ENCODE results near the gene FBXO34.
A peak's percentile ranks its signal among the peaks of the same experiment; 100 is the strongest.

Gene FBXO34

GRCh38 chr14:55323910-55324309 lies 52.7 kb downstream of the FBXO34 start:
- Histone ChIP-seq H2BK5ac (ENCODE audit: low read depth, low read length, poor library complexity) (no peak overlapping the region), H4K8ac (ENCODE audit: low read depth, low read length) (no peak overlapping the region), H2BK12ac (ENCODE audit: low read length) (no peak overlapping the region), H3K14ac (ENCODE audit: low read length) (no peak overlapping the region), H3K4ac (ENCODE audit: low read depth, low read length) (no peak overlapping the region), H2BK120ac (ENCODE audit: insufficient read depth, low read length, poor library complexity) (no peak overlapping the region), H2AFZ (ENCODE audit: insufficient read depth, low read length, poor library complexity) (no peak overlapping the region), H3K9me3 (ENCODE audit: insufficient read depth, low read depth, low read length) (no peaks in the 10 kb centered on the region), H3K9ac (ENCODE audit: low read length) (no peak overlapping the region), H4K12ac (ENCODE audit: low read depth, low read length) (no peak overlapping the region), H3K18ac (ENCODE audit: low read length) (no peak overlapping the region), H3K79me1 (ENCODE audit: low read length) (no peaks in the 10 kb centered on the region), H3K4me2 (ENCODE audit: low read length) (no peak overlapping the region), H3K27ac (ENCODE audit: low read depth, low read length) (no peak overlapping the region), H3K23ac (ENCODE audit: low read length) (no peak overlapping the region), H2AK5ac (ENCODE audit: low read length) (no peak overlapping the region), H3K27me3 (ENCODE audit: insufficient read depth, low read length) (no peaks in the 10 kb centered on the region), H4K91ac (ENCODE audit: low read depth, low read length) (no peak overlapping the region), H3K36me3 (ENCODE audit: control insufficient read depth in 1 of 2, insufficient read depth in 2 of 2, low read length in 2 of 2) (peaks cover 0 to 2% of the 10 kb centered on the region in 2 experiments), H3K4me3 (ENCODE audit: low read depth, low read length) (no peak overlapping the region), H3K4me1 (ENCODE audit: control insufficient read depth in 1 of 2, insufficient read depth in 2 of 2, low read length in 2 of 2) (no peaks in the 10 kb centered on the region), H3K79me2 (ENCODE audit: control insufficient read depth, insufficient read depth, low read length, poor library complexity) (no peaks in the 10 kb centered on the region)
- DNase-seq, result no peak

DNA sequence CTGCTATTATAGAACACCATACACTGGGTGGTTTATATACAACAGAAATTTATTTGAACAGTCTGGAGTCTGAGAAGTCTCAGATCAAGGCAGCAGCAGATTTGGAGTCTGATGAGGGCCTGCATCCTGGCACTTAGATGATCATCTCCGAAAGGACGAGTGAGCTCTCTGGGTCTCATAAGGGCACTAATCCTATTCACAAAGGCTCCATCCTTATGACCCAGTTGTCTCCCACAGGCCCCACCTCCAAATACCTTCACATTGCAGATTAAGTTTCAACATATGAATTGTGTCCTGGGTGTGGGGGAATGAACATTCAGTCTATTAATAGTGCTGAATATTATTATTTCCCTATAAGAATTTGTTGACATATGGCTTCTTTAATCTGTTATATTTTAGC lies 53.6 kb downstream of the FBXO34 start:
- peaks cover 0 to 2% of the 10 kb centered on the region in 2 experiments for H3K36me3 ChIP-seq (ENCODE audit: control insufficient read depth in 1 of 2, insufficient read depth in 2 of 2, low read length in 2 of 2)
- H3K27ac ChIP-seq (ENCODE audit: low read depth, low read length), result no peak overlapping the region
- H4K91ac ChIP-seq (ENCODE audit: low read depth, low read length), result no peak overlapping the region
- DNase-seq, result no peak
- H3K4me2 ChIP-seq (ENCODE audit: low read length), result no peak overlapping the region
- H4K12ac ChIP-seq (ENCODE audit: low read depth, low read length), result no peak overlapping the region
- no peak overlapping the region for H3K23ac ChIP-seq (ENCODE audit: low read length)
- no peak overlapping the region for H2AK5ac ChIP-seq (ENCODE audit: low read length)
- no peak overlapping the region for H2BK5ac ChIP-seq (ENCODE audit: low read depth, low read length, poor library complexity)
- no peaks in the 10 kb centered on the region for H3K79me1 ChIP-seq (ENCODE audit: low read length)
- no peaks in the 10 kb centered on the region for H3K4me1 ChIP-seq (ENCODE audit: control insufficient read depth in 1 of 2, insufficient read depth in 2 of 2, low read length in 2 of 2)
- H3K18ac ChIP-seq (ENCODE audit: low read length), result no peak overlapping the region
- no peak overlapping the region for H4K8ac ChIP-seq (ENCODE audit: low read depth, low read length)
- H3K27me3 ChIP-seq (ENCODE audit: insufficient read depth, low read length), result no peaks in the 10 kb centered on the region
- H3K9me3 ChIP-seq (ENCODE audit: insufficient read depth, low read depth, low read length), result no peaks in the 10 kb centered on the region
- no CpG with 5 or more reads among the region's 2 CpGs for WGBS (ENCODE audit: extremely low coverage, insufficient coverage, insufficient read length)
- no peaks in the 10 kb centered on the region for H3K79me2 ChIP-seq (ENCODE audit: control insufficient read depth, insufficient read depth, low read length, poor library complexity)
- H2BK120ac ChIP-seq (ENCODE audit: insufficient read depth, low read length, poor library complexity), result no peak overlapping the region
- H3K14ac ChIP-seq (ENCODE audit: low read length), result no peak overlapping the region
- no peak overlapping the region for H2BK12ac ChIP-seq (ENCODE audit: low read length)
- H3K4me3 ChIP-seq (ENCODE audit: low read depth, low read length), result no peak overlapping the region
- H3K9ac ChIP-seq (ENCODE audit: low read length), result no peak overlapping the region
- peak overlapping the region; percentile 62 for H3K4ac ChIP-seq (ENCODE audit: low read depth, low read length)
- no peak overlapping the region for H2AFZ ChIP-seq (ENCODE audit: insufficient read depth, low read length, poor library complexity)

DNA sequence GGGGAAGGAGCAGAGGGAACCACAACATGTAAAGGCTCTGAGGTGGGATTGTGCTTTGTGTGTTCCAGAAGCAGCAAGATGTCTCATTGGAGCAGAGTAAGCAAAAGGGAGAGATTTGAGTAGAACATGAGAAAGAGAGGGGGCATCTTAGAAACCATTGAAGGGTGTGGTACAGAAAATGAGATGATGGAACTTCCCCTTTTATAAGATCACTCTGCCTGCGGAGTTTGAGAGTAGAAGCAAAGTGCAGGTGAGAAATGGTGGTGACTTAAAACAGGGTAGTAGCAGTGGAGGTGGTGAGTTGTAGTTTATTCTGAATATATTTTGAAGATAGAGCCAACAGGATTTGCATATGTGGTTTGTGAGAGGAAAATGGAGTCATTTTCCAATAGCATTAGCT lies 56.0 kb downstream of the FBXO34 start:
- Histone ChIP-seq H3K4ac (ENCODE audit: low read depth, low read length) (no peak overlapping the region), H3K27me3 (ENCODE audit: insufficient read depth, low read length) (no peaks in the 10 kb centered on the region), H4K12ac (ENCODE audit: low read depth, low read length) (no peak overlapping the region), H3K79me1 (ENCODE audit: low read length) (no peaks in the 10 kb centered on the region), H2BK120ac (ENCODE audit: insufficient read depth, low read length, poor library complexity) (no peak overlapping the region), H3K14ac (ENCODE audit: low read length) (no peak overlapping the region), H4K91ac (ENCODE audit: low read depth, low read length) (no peak overlapping the region), H3K18ac (ENCODE audit: low read length) (no peak overlapping the region), H3K9me3 (ENCODE audit: insufficient read depth, low read depth, low read length) (no peaks in the 10 kb centered on the region), H3K23ac (ENCODE audit: low read length) (no peak overlapping the region), H3K4me1 (ENCODE audit: control insufficient read depth in 1 of 2, insufficient read depth in 2 of 2, low read length in 2 of 2) (no peaks in the 10 kb centered on the region), H3K4me2 (ENCODE audit: low read length) (no peak overlapping the region), H3K79me2 (ENCODE audit: control insufficient read depth, insufficient read depth, low read length, poor library complexity) (no peaks in the 10 kb centered on the region), H3K4me3 (ENCODE audit: low read depth, low read length) (no peak overlapping the region), H2AK5ac (ENCODE audit: low read length) (no peak overlapping the region), H2BK12ac (ENCODE audit: low read length) (no peak overlapping the region), H2AFZ (ENCODE audit: insufficient read depth, low read length, poor library complexity) (no peak overlapping the region), H2BK5ac (ENCODE audit: low read depth, low read length, poor library complexity) (no peak overlapping the region), H3K27ac (ENCODE audit: low read depth, low read length) (no peak overlapping the region), H3K36me3 (ENCODE audit: control insufficient read depth in 1 of 2, insufficient read depth in 2 of 2, low read length in 2 of 2) (peaks cover 0 to 2% of the 10 kb centered on the region in 2 experiments), H4K8ac (ENCODE audit: low read depth, low read length) (no peak overlapping the region), H3K9ac (ENCODE audit: low read length) (no peak overlapping the region)
- no CpG with 5 or more reads among the region's 1 CpG for WGBS (ENCODE audit: extremely low coverage, insufficient coverage, insufficient read length)
- DNase-seq, result no peak

GRCh38 chr14:55328317-55328716 lies 57.1 kb downstream of the FBXO34 start:
- Histone ChIP-seq H3K4me2 (ENCODE audit: low read length) (no peak overlapping the region), H4K91ac (ENCODE audit: low read depth, low read length) (no peak overlapping the region), H3K9me3 (ENCODE audit: insufficient read depth, low read depth, low read length) (no peaks in the 10 kb centered on the region), H2BK5ac (ENCODE audit: low read depth, low read length, poor library complexity) (no peak overlapping the region), H3K27me3 (ENCODE audit: insufficient read depth, low read length) (no peaks in the 10 kb centered on the region), H2BK120ac (ENCODE audit: insufficient read depth, low read length, poor library complexity) (no peak overlapping the region), H2BK12ac (ENCODE audit: low read length) (no peak overlapping the region), H3K23ac (ENCODE audit: low read length) (no peak overlapping the region), H3K4ac (ENCODE audit: low read depth, low read length) (no peak overlapping the region), H3K27ac (ENCODE audit: low read depth, low read length) (no peak overlapping the region), H2AK5ac (ENCODE audit: low read length) (no peak overlapping the region), H3K9ac (ENCODE audit: low read length) (no peak overlapping the region), H4K8ac (ENCODE audit: low read depth, low read length) (no peak overlapping the region), H4K12ac (ENCODE audit: low read depth, low read length) (no peak overlapping the region), H3K79me2 (ENCODE audit: control insufficient read depth, insufficient read depth, low read length, poor library complexity) (no peaks in the 10 kb centered on the region), H3K79me1 (ENCODE audit: low read length) (no peaks in the 10 kb centered on the region), H2AFZ (ENCODE audit: insufficient read depth, low read length, poor library complexity) (no peak overlapping the region), H3K4me1 (ENCODE audit: control insufficient read depth in 1 of 2, insufficient read depth in 2 of 2, low read length in 2 of 2) (no peaks in the 10 kb centered on the region), H3K18ac (ENCODE audit: low read length) (no peak overlapping the region), H3K14ac (ENCODE audit: low read length) (no peak overlapping the region), H3K4me3 (ENCODE audit: low read depth, low read length) (no peak overlapping the region), H3K36me3 (ENCODE audit: control insufficient read depth in 1 of 2, insufficient read depth in 2 of 2, low read length in 2 of 2) (peaks cover 0 to 2% of the 10 kb centered on the region in 2 experiments)
- no CpG with 5 or more reads among the region's 3 CpGs for WGBS (ENCODE audit: extremely low coverage, insufficient coverage, insufficient read length)
- peak in 1 of 2 donors; percentile 17 for DNase-seq

Data from trophoblast cell (in vitro differentiated cells and primary cell).